ENCODE measurements around the gene RFC2.

The RFC2 gene

DNA sequence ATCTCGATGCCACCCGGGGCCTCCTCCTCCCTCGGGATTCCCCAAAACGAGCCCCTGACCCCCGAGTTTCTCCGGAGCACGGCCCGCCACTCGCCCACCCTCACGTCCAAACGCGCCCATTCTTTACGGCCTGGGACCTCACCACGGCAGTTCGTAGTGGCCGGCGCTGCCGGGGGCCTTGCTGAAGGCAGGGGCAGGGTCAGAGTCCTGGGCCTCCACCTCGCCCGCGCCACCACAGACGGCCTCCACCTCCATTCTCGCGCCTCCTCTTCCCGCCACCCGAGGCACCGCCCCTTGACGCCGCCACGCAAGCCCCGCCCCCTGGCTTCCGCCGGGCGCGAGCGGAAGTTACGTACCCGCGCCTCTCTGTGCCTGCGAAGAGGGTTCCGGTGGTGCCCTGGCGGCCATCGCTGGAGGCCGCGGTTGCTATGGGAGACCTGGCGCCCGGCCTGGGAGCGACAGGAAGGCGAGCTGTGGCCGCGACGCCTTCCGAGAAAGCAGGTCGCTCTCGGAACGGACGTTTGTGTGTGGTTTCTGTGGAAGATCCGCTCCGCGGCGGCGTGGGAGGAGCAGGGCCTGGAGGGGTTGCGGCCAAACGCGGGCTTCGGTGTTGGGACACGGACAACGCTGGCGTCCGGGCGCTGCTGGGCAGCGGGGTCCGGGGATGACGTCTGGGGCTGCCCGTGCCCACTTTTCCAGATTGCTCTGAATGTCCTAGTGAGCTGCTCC lies at the start of gene RFC2:
Gene RFC2 (minus strand): TSS at position 271 of the 729 bp plus-strand sequence. CDS start 16 bp downstream, at position 255.
- DNase-seq (ENCODE audit: low spot score), result peak; percentile 95

DNA sequence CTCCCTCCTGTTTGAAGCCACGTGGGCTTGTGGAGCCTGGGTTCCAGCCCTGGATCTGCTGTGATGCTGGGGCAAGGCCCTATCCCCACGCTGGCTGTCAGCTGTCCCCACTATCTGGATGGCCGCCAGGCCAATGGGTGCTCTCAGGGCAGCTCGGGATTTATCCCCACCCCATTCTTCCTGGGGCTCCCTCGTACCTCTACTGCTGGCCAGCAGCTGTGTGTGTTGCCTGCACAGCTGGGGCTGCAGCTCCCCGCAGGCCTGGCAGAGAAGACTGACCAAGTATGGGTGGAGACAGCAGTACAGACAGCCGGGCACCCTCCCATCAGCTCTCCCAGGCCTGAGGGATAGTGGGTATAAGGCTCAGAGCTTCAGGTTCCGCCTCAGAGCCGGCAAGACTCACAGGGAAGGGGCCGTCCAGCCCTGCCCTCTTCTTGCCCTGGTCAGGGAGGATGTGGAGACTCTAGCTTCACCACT lies 48.6 kb upstream of the RFC2 start:
- DNase-seq (ENCODE audit: low spot score), result no peak

DNA sequence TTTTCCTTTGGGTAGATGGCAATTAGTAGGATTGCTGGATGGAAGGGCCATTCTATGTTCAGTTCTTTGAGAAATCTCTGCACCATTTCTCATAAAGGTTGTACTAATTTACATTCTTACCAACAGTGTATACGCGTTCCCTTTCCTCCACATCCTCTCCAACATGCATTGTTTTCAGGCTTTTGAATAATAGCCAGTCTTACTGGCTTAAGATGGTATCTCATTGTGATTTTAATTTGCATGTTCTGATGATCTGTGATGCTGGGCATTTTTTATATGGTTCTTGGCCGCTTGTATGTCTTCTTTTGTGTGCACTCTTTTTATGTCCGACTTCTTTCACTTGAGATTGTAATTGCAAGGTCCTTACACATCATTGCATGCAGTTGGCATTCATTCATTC lies 46.7 kb upstream of the RFC2 start:
- DNase-seq (ENCODE audit: low spot score), result no peak

DNA sequence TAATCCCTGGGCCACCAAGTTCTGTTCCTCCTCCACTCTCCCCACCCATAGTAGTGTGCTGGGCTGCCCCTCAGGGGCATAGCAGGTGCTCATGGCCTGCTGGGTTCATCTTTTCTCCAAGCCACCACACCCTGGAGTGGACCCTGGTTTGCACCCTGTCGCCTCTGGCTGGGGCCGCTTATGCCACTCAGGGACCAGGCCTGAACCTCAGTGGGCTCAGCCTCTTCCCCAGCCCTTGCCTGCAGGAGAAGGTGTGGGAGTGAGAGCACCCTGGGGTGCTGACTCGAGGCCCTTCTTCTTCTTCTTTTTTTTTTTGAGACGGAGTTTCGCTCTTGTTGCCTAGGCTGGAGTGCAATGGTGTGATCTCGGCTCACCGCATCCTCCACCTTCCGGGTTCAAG lies 45.2 kb upstream of the RFC2 start:
- DNase-seq (ENCODE audit: low spot score), result no peak

DNA sequence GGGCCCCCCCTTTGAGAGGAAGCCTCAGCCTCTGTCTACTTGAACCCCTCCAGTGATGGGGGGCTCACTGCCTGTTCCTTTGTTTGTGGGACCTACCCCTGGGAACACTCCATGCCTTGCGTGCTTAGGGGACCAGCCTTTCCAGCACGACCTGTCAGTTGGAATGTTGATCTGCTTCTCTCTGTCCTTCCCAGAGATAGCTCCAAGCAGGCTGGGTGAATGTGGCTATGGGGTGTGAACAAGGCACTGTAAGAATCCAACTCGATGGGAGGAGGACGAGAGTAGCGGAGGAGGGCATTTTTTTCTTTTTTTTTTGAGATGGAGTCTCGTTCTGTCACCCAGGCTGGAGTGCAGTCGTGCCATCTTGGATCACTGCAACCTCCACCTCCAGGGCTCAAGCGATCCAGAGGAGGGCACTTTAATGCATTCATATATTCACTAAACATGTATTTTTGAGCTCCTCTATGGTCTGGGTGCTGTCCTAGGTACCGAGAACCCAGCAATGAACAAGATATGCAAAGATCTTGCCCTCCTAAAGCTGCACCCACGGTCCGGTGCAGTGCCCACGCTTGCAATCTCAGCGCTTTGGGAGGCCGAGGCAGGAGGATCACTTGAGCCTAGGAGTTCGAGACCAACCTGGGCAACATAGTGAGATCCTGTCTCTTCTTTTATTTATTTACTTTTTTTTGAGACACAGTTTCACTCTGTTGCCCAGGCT lies 43.5 kb upstream of the RFC2 start:
- no peak for DNase-seq (ENCODE audit: low spot score)

DNA sequence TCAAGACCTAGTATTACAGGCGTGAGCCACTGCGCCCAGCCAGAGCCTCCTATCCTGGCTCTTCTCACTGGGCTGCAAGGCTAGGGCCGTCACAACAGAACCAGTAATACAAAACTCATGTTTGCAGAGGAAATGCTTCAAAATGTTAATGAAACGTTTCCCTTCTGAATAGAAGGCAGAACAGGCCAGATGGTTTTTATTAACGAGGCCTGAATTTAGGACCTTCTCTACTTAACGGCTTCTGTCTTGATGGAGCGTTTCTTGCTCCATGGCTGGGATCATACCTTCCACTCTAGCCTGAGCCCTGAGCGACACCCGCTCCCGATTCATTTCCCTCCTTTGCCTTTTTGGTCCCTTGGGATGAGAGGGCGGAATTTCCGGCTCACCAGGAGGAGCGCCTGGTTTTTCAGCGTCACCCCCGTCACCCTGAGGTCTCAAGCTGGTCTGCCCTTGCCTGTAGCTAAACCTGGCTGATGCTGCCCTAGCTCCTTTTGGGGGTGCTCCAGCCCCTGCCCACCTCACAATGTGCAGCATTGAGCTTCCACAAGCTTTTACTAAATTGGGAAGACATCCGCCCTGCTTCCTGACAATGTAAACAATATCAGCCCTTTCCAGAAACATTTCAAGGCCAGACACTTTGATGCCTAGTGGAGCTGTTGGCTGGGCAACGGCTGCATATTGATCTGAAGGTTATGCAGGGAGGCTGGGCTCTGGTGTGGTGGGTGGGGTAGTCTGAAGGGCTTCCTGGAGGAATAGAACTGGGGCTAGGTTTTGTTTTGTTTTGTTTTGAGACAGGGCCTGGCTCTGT lies 40.2 kb upstream of the RFC2 start:
- DNase-seq (ENCODE audit: low spot score), result no peak

DNA sequence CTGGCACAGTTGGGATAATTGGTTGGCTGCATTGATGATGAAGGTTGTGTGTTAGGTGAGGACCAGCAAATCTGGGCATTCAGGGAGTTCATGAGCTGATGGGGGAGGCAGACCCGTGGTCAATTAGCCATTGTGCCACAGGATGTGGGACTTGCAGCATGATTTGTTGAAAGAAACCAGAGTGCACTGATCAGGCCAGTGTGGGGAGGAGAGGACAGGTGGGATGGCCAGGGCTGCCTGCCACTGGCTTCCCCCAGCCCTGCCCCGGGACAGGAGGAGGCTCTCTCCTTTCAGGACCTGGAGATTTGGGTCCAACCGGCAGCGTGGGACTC lies 39.3 kb upstream of the RFC2 start:
- no peak for DNase-seq (ENCODE audit: low spot score)

DNA sequence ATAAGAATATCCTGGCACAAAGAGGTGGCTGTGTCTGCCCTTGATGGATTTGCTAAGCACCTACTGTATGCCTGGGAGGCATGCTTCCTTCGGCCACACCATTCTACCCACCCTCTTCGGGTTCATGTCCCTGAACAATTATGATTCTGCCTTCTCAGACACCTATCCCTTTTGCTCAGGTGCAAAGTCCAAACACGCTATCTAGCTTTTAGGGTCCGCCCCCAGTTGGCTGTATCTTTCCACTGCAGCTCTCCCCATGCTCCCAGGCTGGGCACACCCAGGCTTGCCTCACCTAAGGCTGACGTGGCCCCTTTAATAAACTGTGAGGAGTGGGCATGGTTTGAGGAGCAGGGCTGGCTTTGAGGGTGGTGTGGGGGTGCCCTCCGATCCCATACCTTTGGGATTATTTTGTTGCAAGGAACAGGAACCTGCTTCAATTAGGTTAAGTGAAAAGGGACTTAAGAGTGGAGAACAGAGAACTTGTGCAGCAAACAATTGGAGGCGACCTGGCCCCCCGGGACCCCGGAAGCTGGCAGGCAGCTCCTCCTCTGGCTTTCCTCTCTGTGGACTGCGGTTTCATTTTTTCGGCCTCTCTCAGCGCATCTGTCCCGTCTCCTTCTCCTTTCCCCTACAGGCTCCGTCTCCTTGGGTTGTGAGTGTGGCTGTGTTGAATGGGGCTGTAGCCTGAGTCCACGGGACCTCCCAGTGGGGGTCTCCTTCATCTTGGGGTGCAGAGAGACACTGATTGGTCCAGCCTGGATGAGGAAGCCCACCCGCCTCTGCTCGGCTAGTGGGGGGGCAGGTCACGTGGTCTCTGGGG lies 38.8 kb upstream of the RFC2 start:
- DNase-seq (ENCODE audit: low spot score), result peak; percentile 17

DNA sequence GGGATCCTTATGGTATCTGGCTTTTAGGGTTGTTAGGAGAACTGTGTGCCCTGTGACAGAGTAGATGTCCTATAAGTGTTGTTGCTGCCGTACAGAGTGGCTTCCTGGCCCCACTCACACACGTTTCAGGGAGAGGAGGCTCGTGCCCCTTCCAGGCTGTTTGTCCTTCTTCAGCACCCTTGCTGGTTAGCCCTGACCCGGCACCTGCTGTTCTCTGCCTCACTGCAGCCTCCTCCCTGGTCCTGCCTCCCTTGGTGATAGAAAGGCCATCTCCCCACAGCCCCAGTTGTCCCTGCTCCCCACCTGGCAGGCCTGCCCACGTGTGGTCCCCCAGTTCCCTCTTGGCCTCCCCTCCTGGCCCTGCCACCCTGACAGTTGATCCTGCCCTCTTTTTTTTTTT lies 37.3 kb upstream of the RFC2 start:
- no peak for DNase-seq (ENCODE audit: low spot score)

DNA sequence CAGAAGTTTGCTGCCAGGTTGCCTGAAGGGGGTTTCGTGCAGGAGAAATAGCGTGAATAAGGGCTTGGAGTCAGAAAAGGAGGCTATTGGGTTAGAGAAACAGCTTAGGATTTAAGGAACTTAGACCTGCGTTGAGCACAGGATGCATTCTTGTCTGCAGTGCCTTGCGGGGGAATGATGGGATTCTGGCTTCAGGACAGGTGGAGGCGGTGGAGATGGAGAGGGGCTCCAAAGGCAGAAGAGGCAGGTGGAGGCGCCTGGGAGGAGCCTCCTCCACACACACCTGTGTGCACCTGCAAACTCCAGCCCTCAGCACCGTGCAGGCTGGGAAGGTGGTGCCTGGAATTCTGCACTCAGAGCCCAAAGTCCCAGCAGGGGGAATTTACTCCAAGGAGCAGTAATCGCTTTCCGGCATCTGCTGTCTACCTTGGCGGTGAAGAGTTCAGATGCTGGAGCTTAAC lies 36.8 kb upstream of the RFC2 start:
- DNase-seq (ENCODE audit: low spot score), result no peak

DNA sequence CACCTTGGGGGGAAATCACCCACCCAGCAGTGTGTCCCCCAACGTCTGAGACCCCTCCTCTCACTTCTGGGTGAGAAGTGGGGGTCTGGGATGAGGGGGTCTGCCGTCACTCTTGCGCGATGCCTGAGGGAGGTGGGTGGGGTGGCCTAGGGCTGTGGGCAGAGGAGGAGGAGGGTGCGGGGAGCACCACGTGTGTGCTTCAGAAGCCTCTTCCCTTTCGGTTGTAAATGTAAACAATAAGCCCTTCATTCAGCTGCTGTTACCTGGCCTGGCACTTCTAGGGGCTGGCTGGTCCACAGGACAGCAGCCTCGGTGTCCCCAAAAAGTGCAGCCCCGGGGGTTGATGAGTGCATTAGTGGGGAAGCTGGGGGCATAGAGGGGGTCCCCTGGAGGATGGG lies 36.4 kb upstream of the RFC2 start:
- DNase-seq (ENCODE audit: low spot score), result no peak

DNA sequence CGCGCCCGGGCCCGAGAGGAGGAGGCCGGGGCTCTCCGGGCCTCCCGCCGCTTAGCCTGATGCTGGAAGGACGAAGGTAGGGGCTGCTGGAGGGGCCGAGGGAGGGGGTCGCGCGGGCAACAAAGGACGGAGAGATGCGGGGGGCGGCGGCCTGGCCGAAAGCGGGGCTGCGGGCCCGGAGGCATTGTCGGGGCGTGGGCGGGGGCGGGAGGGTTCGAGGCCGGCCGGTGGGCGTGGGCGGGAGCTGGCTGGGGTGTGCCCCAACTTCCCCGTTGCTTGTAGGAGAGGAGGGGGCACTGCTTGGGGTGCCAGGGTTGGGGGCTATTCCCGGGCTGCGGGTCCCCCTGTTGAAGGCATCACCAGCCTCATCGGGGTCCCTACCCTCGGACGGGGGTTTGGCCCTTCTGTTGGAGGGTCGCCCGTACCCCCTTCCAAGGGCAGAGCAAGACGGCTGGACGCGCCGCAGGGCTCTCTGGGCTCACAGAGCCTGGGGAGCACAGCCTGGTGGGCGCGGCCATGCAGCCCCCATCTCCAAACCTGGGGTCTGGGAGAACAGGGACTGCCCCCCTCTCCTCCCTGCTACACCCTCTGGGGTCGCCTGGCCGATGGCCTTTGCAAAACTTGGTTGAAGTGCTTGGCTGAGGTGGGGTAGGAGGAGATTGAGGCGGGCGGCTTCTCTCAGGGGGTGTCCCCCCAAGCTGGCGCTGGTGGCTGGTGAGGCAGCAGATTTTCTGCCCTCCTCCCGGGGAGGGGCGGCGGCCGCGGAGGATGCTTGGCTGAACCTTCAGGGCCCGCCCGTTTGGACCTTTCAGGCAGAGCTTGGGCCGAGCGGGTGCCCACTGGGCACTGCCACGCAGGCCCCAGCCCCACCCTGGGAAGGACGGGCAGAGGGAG lies 35.7 kb upstream of the RFC2 start:
- peak; percentile 21 for DNase-seq (ENCODE audit: low spot score)

DNA sequence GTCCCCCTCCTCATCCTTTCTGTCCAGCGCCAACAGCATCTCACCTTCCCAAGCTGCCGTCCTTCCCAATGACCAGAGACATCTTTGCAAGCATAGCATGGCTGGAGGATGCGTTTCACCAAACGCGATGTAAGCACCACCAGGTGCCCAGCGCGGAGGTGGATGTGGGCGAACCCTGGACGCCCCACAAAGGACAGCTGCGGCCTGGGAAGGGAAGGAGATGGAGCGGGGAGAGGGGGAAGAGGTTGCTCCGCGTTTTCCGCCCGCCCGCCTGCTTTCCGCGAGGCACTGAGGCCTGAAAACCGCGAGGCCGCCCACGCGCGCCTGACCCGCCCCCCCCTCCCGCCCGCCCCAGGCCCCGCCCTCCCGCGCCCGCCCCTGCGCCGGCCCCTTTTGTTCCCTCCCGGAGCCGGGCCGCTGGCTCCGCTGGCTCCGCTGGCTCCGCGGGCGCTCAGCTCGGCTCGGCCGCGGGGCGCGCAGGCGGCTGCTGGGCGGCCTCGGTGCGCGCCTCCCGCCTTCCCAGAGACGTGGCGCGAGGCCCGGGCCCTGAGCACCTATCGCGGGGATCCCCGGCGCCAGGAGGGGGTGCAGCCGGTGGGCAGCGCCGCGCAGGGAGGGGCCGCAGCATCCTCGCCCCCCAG lies 34.9 kb upstream of the RFC2 start, which contains the start of gene CLIP2:
Gene CLIP2 (plus strand): TSS at position 390 of the 641 bp plus-strand sequence. CDS start 28,140 bp downstream, outside the sequence.
- peak; percentile 24 for DNase-seq (ENCODE audit: low spot score)

DNA sequence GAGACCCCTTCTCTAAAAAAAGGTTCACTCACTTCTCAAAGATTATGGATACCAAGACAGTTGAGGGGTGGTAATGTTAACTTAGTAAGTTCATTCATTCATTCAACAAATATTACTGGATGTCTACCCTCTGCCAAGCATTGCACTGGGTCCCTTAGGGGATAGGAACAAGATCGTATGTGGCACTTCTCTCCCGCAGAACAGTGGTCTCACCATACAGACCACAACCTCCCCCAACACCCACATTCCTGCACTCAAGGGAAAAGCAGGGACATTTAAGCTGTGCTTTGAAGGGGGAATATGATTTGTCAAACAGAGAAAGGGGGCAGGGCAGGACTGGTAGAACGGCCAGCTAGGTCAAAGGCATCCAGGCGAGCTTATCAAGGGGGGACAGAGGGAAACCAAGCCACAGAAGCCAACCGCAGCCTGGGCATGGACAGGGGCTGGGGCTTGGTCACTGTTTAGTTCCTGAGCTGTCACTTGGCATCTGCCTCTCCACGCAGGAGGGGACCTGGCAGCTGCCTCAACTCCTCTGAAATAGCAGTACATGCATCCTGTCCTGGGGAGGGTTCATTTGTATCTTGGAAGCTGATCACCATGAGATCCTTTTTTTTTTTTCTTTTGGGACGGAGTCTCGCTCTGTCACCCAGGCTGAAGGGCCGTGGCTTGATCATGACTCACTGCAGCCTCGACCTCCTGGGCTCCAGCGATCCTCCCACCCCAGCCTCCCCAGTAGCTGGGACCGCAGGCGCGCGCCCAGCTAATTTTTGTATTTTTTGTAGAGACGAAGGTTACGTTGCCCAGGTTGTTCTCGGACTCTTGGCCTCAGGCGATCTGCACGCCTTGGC lies 34.1 kb upstream of the RFC2 start:
- no peak for DNase-seq (ENCODE audit: low spot score)

DNA sequence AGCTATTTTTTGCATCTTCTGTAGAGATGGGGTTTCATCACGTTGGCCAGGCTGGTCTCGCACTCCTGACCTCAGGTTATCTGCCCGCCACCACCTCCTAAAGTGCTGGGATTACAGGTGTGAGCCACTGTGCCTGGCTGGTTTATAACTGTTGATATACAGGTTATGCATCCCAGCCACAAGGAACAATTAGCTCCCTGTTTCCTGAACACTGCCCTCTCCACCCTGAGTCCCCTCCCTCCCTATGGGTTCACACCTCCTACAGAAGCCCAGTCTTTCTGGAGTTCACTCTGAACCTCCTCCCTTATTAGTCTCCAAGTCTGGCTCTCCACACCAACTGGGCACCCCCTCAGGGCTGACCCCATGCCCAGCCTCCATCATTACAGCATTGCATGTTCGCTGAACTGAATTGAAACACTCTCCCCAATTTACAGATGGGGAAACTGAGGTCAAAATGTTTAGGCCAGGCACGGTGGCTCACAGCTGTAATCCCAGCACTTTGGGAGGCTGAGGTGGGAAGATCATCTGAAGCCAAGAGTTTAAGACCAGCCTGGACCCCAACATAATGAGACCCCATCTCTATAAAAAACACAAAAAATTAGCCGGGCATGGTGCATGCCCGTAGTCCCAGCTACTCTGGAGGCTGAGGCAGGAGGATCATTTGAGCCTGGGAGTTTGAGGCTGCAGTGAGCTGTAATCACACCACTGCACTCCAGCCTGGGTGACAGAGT lies 33.3 kb upstream of the RFC2 start:
- DNase-seq (ENCODE audit: low spot score), result no peak

DNA sequence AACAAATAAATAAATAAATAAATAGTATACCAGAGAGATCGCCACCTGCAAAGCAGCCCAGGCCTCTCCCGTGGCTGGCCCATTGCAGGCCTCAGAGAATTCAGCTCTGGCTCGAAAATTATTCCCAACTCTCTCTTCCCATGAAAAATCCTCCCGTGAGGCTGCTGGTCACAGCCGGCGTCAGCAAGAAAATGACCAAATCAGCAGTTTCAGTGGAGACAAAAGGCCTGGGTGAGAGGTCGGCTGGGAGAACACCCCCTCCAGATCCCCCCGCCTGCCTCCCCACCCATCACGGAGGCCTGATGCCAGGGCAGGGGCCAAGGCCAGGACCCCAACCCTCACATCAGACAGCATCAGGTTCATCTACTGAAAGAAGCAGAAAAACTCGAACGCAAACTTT lies 31.9 kb upstream of the RFC2 start:
- DNase-seq (ENCODE audit: low spot score), result no peak

DNA sequence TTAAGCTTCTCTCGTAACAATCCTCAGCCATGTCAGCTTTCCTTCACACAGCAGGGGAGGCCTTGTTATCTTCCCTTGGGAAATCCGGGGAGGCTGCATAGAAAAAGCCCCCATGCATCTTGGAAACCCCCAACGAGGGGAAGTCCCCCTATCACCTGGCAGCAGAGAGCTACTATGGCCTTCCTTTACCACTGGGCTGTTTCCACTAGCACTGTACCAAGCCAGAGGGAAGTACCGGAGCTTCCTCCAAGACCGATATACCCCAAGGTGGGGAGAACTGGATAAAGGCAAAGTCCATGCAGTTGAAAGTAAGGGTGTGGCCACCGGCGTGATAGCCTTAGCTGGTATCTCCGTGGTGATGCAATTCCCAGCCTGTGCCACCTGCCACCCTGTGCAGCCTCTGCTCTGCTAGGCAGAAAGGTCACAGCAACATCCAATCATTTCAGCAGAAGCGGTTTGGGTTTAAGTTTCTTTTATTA lies 30.6 kb upstream of the RFC2 start:
- DNase-seq (ENCODE audit: low spot score), result no peak

DNA sequence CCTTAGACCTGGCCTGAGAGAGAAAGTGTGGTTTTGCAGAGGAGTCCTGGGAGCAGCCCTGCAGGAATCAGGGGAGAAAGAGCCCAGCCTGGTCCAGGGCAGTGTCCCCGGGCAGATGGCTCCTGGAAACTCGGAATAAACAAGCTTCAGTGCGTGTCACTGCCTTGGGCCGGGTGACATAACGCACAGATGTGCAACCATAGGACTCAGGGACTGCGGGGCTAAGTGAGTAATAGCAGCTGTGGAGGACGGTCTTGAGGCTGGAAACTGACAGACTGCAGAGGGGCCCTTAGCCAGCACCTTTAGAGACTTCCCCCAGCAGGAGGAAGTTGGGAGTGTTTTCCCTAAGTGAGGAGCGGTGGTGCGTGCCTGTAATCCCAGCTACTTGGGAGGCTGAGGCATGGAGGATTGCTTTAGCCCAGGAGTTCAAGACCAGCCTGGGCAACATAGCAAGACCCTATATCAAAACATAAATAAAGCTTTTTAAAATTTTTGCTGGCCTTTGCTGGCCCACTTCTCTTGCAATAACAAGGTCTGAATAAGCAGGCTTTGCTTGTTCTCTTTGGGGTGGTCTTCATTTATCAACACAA lies 29.8 kb upstream of the RFC2 start:
- DNase-seq (ENCODE audit: low spot score), result no peak

Measured in hematopoietic multipotent progenitor cell treated with erythropoietin and hydrocortisone succinate and interleukin-3 and kit ligand, for 17 days (in vitro differentiated cells).